ENCODE results near the gene TMEM270. TPM values are rescaled to one million over a fixed set of nuclear protein-coding genes. Genes with fewer than 3 reads are reported as not detected.

TMEM270 gene
- total and polyA plus RNA-seq, 2 of the 4 experiments (the other 2 are of a cell fraction), result 0.17 TPM; not detected in 1

DNA sequence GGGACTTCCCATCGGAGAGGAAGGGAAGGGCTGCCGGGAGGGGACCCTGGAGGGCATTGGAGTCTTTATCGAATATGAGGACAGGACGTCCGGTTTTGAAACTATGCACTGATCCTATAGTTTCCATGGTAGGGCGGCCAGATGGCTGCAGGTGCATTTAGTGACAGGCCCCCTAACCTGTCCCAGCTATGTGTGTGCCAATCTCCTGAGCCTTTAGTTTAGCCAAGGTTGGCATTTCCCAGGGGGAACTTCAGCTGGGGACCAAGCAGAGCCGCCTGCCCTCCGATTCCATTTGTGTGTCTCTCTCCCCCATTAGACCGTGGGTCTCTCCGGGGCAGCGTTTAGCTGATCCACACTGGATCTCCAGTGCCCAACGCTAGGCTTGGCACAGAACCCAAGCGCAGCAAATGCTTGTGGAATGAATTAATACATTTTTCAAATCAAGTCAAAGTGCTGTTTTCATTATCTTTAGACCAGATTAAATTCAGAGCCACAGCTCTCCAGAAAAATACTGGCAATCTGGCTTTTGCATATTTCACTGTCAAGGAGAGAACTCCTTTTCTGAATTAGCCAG is 19.9 kb downstream of the TMEM270 start:
- no peak overlapping the region for H2AK9ac ChIP-seq (replicated peaks; ENCODE audit: low read depth, low read length, poor library complexity)
- peak overlapping the region; percentile 52 for H2AFZ ChIP-seq (replicated peaks; ENCODE audit: low read length, poor library complexity)
- no peaks in the 10 kb centered on the region for H3K9me3 ChIP-seq (ENCODE audit: control insufficient read depth, insufficient read depth, low read length)
- H3K14ac ChIP-seq (replicated peaks; ENCODE audit: low read depth, low read length), result peak overlapping the region; percentile 61
- ChIA-PET CTCF (interaction anchor here (0.6 to 2.4 kb wide), 2 partner anchors 146 to 486 kb away, joined by 3 to 13 read pairs; no protein-coding TSS in a partner anchor), POLR2A (ENCODE audit: unreplicated experiment) (no interaction called here)
- peak overlapping the region; percentile 27; the same call in 1 of the 2 replicates for H3K27ac ChIP-seq (ENCODE audit: insufficient read depth, low read length)
- no peak overlapping the region for H3K4me3 ChIP-seq (ENCODE audit: insufficient read depth, low read depth, low read length)
- H3K4ac ChIP-seq (ENCODE audit: low read depth, low read length), result peak overlapping the region; percentile 85
- no peak overlapping the region for H3K23ac ChIP-seq (ENCODE audit: low read depth, low read length)
- ATAC-seq (ENCODE audit: low read depth), result no peak
- H3K9me1 ChIP-seq (ENCODE audit: insufficient read depth, low read length), result peaks cover 17% of the 10 kb centered on the region
- no peak overlapping the region for H2BK5ac ChIP-seq (ENCODE audit: low read depth, low read length, poor library complexity, severe bottlenecking)
- H3K36me3 ChIP-seq (ENCODE audit: control insufficient read depth, insufficient read depth, low read length), result no peaks in the 10 kb centered on the region
- intact Hi-C loops (cut with micrococcal nuclease) (no loop called here), dilution Hi-C loops (cut with HindIII; ENCODE audit: low sequenced_read_pairs, unreplicated experiment) (no loop called here), in situ Hi-C loops (cut with MboI; ENCODE audit: low sequenced_read_pairs) (no loop called here)
- H2BK15ac ChIP-seq (ENCODE audit: low read depth, low read length), result peak overlapping the region; percentile 46; the same call in 1 of the 3 replicates
- no peaks in the 10 kb centered on the region; a peak in 1 of 4 replicates for H3K79me1 ChIP-seq (ENCODE audit: low read depth in 1 of 2, low read length in 2 of 2)
- H3K27me3 ChIP-seq (ENCODE audit: control insufficient read depth, insufficient read depth, low read length), result no peaks in the 10 kb centered on the region; the same call in 1 of the 2 replicates
- 80% methylated on average over 4 of the region's 13 CpGs; no CpG with 5 or more reads in 1 of the 2 experiments for WGBS, 2 experiments (ENCODE audit: extremely low coverage in 2 of 2, insufficient read length in 1 of 2)
- BruUV-seq (replicated peaks), result no TSS peak
- peak overlapping the region; percentile 5 to 10; a peak in 2 of 4 replicates for H4K8ac ChIP-seq (ENCODE audit: low read depth in 2 of 2, low read length in 2 of 2)
- H2BK20ac ChIP-seq (ENCODE audit: low read depth, low read length), result peak overlapping the region; percentile 61
- no peak overlapping the region for H3K4me2 ChIP-seq (ENCODE audit: low read depth, low read length)
- TF ChIP-seq MAZ (IDR thresholded peaks at IDR 0.05; ENCODE audit: borderline replicate concordance, low read depth, low read length), result no peak
- TF ChIP-seq MXI1 (IDR thresholded peaks at IDR 0.05; ENCODE audit: borderline replicate concordance, low read depth, low read length), result no peak
- no peak for TF ChIP-seq MAFK (IDR thresholded peaks at IDR 0.05; ENCODE audit: low read depth, low read length)
- no peak for TF ChIP-seq RAD21 (IDR thresholded peaks at IDR 0.05; ENCODE audit: low read length)
- TF ChIP-seq, protein P1, sequence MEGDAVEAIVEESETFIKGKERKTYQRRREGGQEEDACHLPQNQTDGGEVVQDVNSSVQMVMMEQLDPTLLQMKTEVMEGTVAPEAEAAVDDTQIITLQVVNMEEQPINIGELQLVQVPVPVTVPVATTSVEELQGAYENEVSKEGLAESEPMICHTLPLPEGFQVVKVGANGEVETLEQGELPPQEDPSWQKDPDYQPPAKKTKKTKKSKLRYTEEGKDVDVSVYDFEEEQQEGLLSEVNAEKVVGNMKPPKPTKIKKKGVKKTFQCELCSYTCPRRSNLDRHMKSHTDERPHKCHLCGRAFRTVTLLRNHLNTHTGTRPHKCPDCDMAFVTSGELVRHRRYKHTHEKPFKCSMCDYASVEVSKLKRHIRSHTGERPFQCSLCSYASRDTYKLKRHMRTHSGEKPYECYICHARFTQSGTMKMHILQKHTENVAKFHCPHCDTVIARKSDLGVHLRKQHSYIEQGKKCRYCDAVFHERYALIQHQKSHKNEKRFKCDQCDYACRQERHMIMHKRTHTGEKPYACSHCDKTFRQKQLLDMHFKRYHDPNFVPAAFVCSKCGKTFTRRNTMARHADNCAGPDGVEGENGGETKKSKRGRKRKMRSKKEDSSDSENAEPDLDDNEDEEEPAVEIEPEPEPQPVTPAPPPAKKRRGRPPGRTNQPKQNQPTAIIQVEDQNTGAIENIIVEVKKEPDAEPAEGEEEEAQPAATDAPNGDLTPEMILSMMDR (conservative IDR thresholded peaks at IDR 0.05; ENCODE audit: low read depth, low read length), result no peak
- TF ChIP-seq, protein P2, sequence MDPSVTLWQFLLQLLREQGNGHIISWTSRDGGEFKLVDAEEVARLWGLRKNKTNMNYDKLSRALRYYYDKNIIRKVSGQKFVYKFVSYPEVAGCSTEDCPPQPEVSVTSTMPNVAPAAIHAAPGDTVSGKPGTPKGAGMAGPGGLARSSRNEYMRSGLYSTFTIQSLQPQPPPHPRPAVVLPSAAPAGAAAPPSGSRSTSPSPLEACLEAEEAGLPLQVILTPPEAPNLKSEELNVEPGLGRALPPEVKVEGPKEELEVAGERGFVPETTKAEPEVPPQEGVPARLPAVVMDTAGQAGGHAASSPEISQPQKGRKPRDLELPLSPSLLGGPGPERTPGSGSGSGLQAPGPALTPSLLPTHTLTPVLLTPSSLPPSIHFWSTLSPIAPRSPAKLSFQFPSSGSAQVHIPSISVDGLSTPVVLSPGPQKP (IDR thresholded peaks at IDR 0.05; ENCODE audit: borderline replicate concordance, low read depth, low read length), result no peak
- TF ChIP-seq NFE2L2 (IDR thresholded peaks at IDR 0.05; ENCODE audit: low read depth, low read length), result no peak
- no peak for TF ChIP-seq SMC3 (IDR thresholded peaks at IDR 0.05; ENCODE audit: low read depth, low read length)
- TF ChIP-seq, protein P3, sequence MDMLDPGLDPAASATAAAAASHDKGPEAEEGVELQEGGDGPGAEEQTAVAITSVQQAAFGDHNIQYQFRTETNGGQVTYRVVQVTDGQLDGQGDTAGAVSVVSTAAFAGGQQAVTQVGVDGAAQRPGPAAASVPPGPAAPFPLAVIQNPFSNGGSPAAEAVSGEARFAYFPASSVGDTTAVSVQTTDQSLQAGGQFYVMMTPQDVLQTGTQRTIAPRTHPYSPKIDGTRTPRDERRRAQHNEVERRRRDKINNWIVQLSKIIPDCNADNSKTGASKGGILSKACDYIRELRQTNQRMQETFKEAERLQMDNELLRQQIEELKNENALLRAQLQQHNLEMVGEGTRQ (IDR thresholded peaks at IDR 0.05; ENCODE audit: low read depth, low read length), result no peak
- TF ChIP-seq RFX5 (IDR thresholded peaks at IDR 0.05; ENCODE audit: low read depth, low read length), result no peak
- no peak for TF ChIP-seq RCOR1 (IDR thresholded peaks at IDR 0.05; ENCODE audit: insufficient replicate concordance, low read length)
- H3K18ac ChIP-seq (ENCODE audit: low read depth, low read length), result no peak overlapping the region; the same call in 1 of the 2 replicates
- H4K91ac ChIP-seq (ENCODE audit: insufficient read depth, low read depth, low read length), result peak overlapping the region; percentile 50
- peaks cover 22% of the 10 kb centered on the region for H3K4me1 ChIP-seq (ENCODE audit: control insufficient read depth, insufficient read depth, low read length)
- H4K20me1 ChIP-seq (ENCODE audit: insufficient read depth, low read length), result peaks cover 3% of the 10 kb centered on the region
- H3K9ac ChIP-seq (ENCODE audit: low read depth, low read length), result no peak overlapping the region
- H3K56ac ChIP-seq (ENCODE audit: extremely low read depth, insufficient read depth, low read length), result no peak overlapping the region; the same call in 1 of the 2 replicates
- no peak for DNase-seq
- no peak overlapping the region for H4K5ac ChIP-seq (ENCODE audit: low read depth, low read length)
- H2AK5ac ChIP-seq (ENCODE audit: low read depth, low read length), result peak overlapping the region; percentile 93
- H2BK120ac ChIP-seq (ENCODE audit: low read depth, low read length), result peak overlapping the region; percentile 81
